IPS-20b (cell line): ENCODE results near the gene ZSWIM2.
"Not testable (repeated sequence)": the region's sequence is repeated elsewhere in the genome, so short reads cannot be mapped to it uniquely, and the experiment has no call there.

ENCODE experiments used
- H3K27ac ChIP-seq: one replicate; pipeline ENCODE4 v1.5.1; 2013; ENCODE audit warnings: low read length
- H3K27me3 ChIP-seq: 2 replicates; pipeline ENCODE4 v1.6.1; 2013; ENCODE audit warnings: mild to moderate bottlenecking, low read length, inconsistent platforms; ENCODE audit not compliant: insufficient read depth
- H3K36me3 ChIP-seq: 2 replicates; pipeline ENCODE4 v1.6.1; 2013; ENCODE audit warnings: low read depth, mild to moderate bottlenecking, inconsistent platforms, low read length, moderate library complexity; ENCODE audit not compliant: insufficient read depth
- H3K4me1 ChIP-seq: 2 replicates; pipeline ENCODE4 v1.6.1; 2013; ENCODE audit warnings: mild to moderate bottlenecking, control low read depth, inconsistent platforms, low read length, moderate library complexity; ENCODE audit not compliant: insufficient read depth
- H3K4me3 ChIP-seq: 2 replicates; pipeline ENCODE4 v1.5.1; 2013; ENCODE audit warnings: mild to moderate bottlenecking, low read length, inconsistent platforms
- H3K9ac ChIP-seq: 2 replicates; pipeline ENCODE4 v1.6.1; 2013; ENCODE audit warnings: low read depth, mild to moderate bottlenecking, inconsistent platforms, low read length, moderate library complexity
- H3K9me3 ChIP-seq: 2 replicates; pipeline ENCODE4 v1.6.1; 2013; ENCODE audit warnings: mild to moderate bottlenecking, low read depth, low read length, inconsistent platforms; ENCODE audit not compliant: insufficient read depth

The ZSWIM2 gene

GRCh38 chr2:186848873-186849578 is at the start of gene ZSWIM2:
Gene ZSWIM2, minus strand, starts transcription at chr2:186849170. Its CDS starts 40 bp downstream, at chr2:186849130.
- no peak within 1 kb of the TSS for H3K27ac ChIP-seq
- H3K4me1 ChIP-seq: no peaks in the 10 kb centered on the region
- no peaks in the 10 kb centered on the region for H3K36me3 ChIP-seq
- peak within 1 kb of the TSS; percentile 66 for H3K4me3 ChIP-seq
- H3K9me3 ChIP-seq: no peaks in the 10 kb centered on the region
- peaks cover 11% of the 10 kb centered on the region for H3K27me3 ChIP-seq
- no peak within 1 kb of the TSS; the same call in 1 of the 2 replicates for H3K9ac ChIP-seq

GRCh38 chr2:186896220-186896619 is 47.2 kb upstream of the ZSWIM2 start:
- not testable (repeated sequence) for H3K9ac ChIP-seq, H3K27ac ChIP-seq, H3K4me1 ChIP-seq, H3K9me3 ChIP-seq, H3K36me3 ChIP-seq, H3K4me3 ChIP-seq, H3K27me3 ChIP-seq

GRCh38 chr2:186895451-186895850 is 46.5 kb upstream of the ZSWIM2 start:
- Histone ChIP-seq H3K27me3 (no peaks in the 10 kb centered on the region), H3K27ac (no peak overlapping the region), H3K9me3 (no peaks in the 10 kb centered on the region), H3K9ac (no peak overlapping the region), H3K4me1 (no peaks in the 10 kb centered on the region), H3K4me3 (no peak overlapping the region), H3K36me3 (no peaks in the 10 kb centered on the region)

- Histone ChIP-seq H3K9ac (no peak overlapping the region), H3K4me3 (no peak overlapping the region), H3K27me3 (no peaks in the 10 kb centered on the region), H3K4me1 (no peaks in the 10 kb centered on the region), H3K9me3 (no peaks in the 10 kb centered on the region), H3K27ac (no peak overlapping the region), H3K36me3 (no peaks in the 10 kb centered on the region)
These were observed 45.5 kb upstream of the ZSWIM2 start for GRCh38 chr2:186894478-186894877.

- Histone ChIP-seq H3K27me3 (no peaks in the 10 kb centered on the region), H3K9me3 (no peaks in the 10 kb centered on the region), H3K27ac (no peak overlapping the region), H3K9ac (no peak overlapping the region), H3K4me1 (no peaks in the 10 kb centered on the region), H3K36me3 (no peaks in the 10 kb centered on the region), H3K4me3 (no peak overlapping the region)
These were observed 43.9 kb upstream of the ZSWIM2 start for GRCh38 chr2:186892821-186893220.

- H3K9me3 ChIP-seq: no peaks in the 10 kb centered on the region
- H3K9ac ChIP-seq: no peak overlapping the region
- H3K36me3 ChIP-seq: no peaks in the 10 kb centered on the region
These were observed 42.2 kb upstream of the ZSWIM2 start for GRCh38 chr2:186891185-186891621.

GRCh38 chr2:186889101-186889879 is 40.3 kb upstream of the ZSWIM2 start:
- H3K27ac ChIP-seq: no peak overlapping the region
- no peaks in the 10 kb centered on the region for H3K4me1 ChIP-seq
- no peaks in the 10 kb centered on the region for H3K9me3 ChIP-seq
- no peak overlapping the region for H3K4me3 ChIP-seq
- no peaks in the 10 kb centered on the region for H3K27me3 ChIP-seq
- H3K9ac ChIP-seq: no peak overlapping the region
- no peaks in the 10 kb centered on the region for H3K36me3 ChIP-seq

More at GRCh38 chr2:186891185-186891621, 42.2 kb upstream of the ZSWIM2 start:
- no peak overlapping the region for H3K4me3 ChIP-seq
- H3K27ac ChIP-seq: no peak overlapping the region
- no peaks in the 10 kb centered on the region for H3K4me1 ChIP-seq
- H3K27me3 ChIP-seq: no peaks in the 10 kb centered on the region

- H3K4me3 ChIP-seq: no peak overlapping the region
- no peaks in the 10 kb centered on the region for H3K27me3 ChIP-seq
- no peak overlapping the region for H3K27ac ChIP-seq
- no peaks in the 10 kb centered on the region for H3K9me3 ChIP-seq
- H3K9ac ChIP-seq: no peak overlapping the region
- H3K4me1 ChIP-seq: no peaks in the 10 kb centered on the region
- H3K36me3 ChIP-seq: no peaks in the 10 kb centered on the region
These were observed 38.4 kb upstream of the ZSWIM2 start for GRCh38 chr2:186887107-186888090.

- H3K27me3 ChIP-seq: no peaks in the 10 kb centered on the region
- no peaks in the 10 kb centered on the region for H3K36me3 ChIP-seq
- H3K9me3 ChIP-seq: no peaks in the 10 kb centered on the region
- H3K27ac ChIP-seq: no peak overlapping the region
- H3K4me1 ChIP-seq: no peaks in the 10 kb centered on the region
- H3K4me3 ChIP-seq: no peak overlapping the region
- H3K9ac ChIP-seq: no peak overlapping the region
These were observed 35.6 kb upstream of the ZSWIM2 start for GRCh38 chr2:186884587-186884986.

- Histone ChIP-seq H3K9me3 (no peaks in the 10 kb centered on the region), H3K36me3 (no peaks in the 10 kb centered on the region), H3K27me3 (no peaks in the 10 kb centered on the region)
These were observed 34.7 kb upstream of the ZSWIM2 start for GRCh38 chr2:186883666-186884065.

GRCh38 chr2:186882511-186883071 is 33.6 kb upstream of the ZSWIM2 start:
- Histone ChIP-seq H3K9ac (no peak overlapping the region), H3K4me3 (no peak overlapping the region), H3K27me3 (no peaks in the 10 kb centered on the region), H3K9me3 (no peaks in the 10 kb centered on the region), H3K36me3 (no peaks in the 10 kb centered on the region), H3K27ac (no peak overlapping the region), H3K4me1 (no peaks in the 10 kb centered on the region)

More at GRCh38 chr2:186883666-186884065, 34.7 kb upstream of the ZSWIM2 start:
- Histone ChIP-seq H3K27ac (no peak overlapping the region), H3K9ac (no peak overlapping the region), H3K4me3 (no peak overlapping the region), H3K4me1 (no peaks in the 10 kb centered on the region)
